ENCODE measurements around the gene HLCS. TPM values are rescaled to one million over a fixed set of nuclear protein-coding genes. Genes with fewer than 3 reads are reported as not detected.

The HLCS gene
- total RNA-seq, 1 donor from 2014 or later, result 21.9 TPM

GRCh38 chr21:36981977-36982700 lies 15.7 kb upstream of the HLCS start:
- no peak for TF ChIP-seq CTCF (conservative IDR thresholded peaks at IDR 0.05)
- Mint-ChIP-seq H3K36me3 (ENCODE audit: low read depth) (no peaks in the 10 kb centered on the region), H3K27me3 (ENCODE audit: low read depth) (peaks cover 24% of the 10 kb centered on the region), H3K4me3 (no peak overlapping the region), H3K9me3 (no peaks in the 10 kb centered on the region), H3K27ac (ENCODE audit: unreplicated experiment) (no peak overlapping the region), H3K4me1 (peaks cover 9% of the 10 kb centered on the region)
- DNase-seq (ENCODE audit: low read depth, low spot score), result no peak

- peaks cover 24% of the 10 kb centered on the region for H3K27me3 Mint-ChIP-seq (ENCODE audit: low read depth)
- no peaks in the 10 kb centered on the region for H3K9me3 Mint-ChIP-seq
- no peak overlapping the region for H3K27ac Mint-ChIP-seq (ENCODE audit: unreplicated experiment)
- H3K4me1 Mint-ChIP-seq, result peaks cover 11% of the 10 kb centered on the region
- no peak for TF ChIP-seq CTCF (conservative IDR thresholded peaks at IDR 0.05)
- H3K36me3 Mint-ChIP-seq (ENCODE audit: low read depth), result no peaks in the 10 kb centered on the region
- DNase-seq (ENCODE audit: low read depth, low spot score), result no peak
- no peak overlapping the region for H3K4me3 Mint-ChIP-seq
These were observed 14.6 kb upstream of the HLCS start for GRCh38 chr21:36981049-36981391.

GRCh38 chr21:36980280-36981048 lies 14.0 kb upstream of the HLCS start:
- TF ChIP-seq CTCF (conservative IDR thresholded peaks at IDR 0.05), result no peak
- DNase-seq (ENCODE audit: low read depth, low spot score), result no peak
- H3K36me3 Mint-ChIP-seq (ENCODE audit: low read depth), result no peaks in the 10 kb centered on the region
- H3K9me3 Mint-ChIP-seq, result no peaks in the 10 kb centered on the region
- peaks cover 11% of the 10 kb centered on the region for H3K4me1 Mint-ChIP-seq
- H3K4me3 Mint-ChIP-seq, result peak overlapping the region; percentile 38
- no peak overlapping the region for H3K27ac Mint-ChIP-seq (ENCODE audit: unreplicated experiment)
- peaks cover 24% of the 10 kb centered on the region for H3K27me3 Mint-ChIP-seq (ENCODE audit: low read depth)

GRCh38 chr21:36976882-36977651 lies 10.6 kb upstream of the HLCS start:
- TF ChIP-seq CTCF (conservative IDR thresholded peaks at IDR 0.05), result peak; percentile 79
- H3K4me1 Mint-ChIP-seq, result peaks cover 11% of the 10 kb centered on the region
- no peaks in the 10 kb centered on the region for H3K9me3 Mint-ChIP-seq
- H3K27me3 Mint-ChIP-seq (ENCODE audit: low read depth), result peaks cover 21% of the 10 kb centered on the region
- H3K27ac Mint-ChIP-seq (ENCODE audit: unreplicated experiment), result no peak overlapping the region
- H3K36me3 Mint-ChIP-seq (ENCODE audit: low read depth), result peaks cover 2% of the 10 kb centered on the region
- no peak overlapping the region for H3K4me3 Mint-ChIP-seq
- peak; percentile 34 for DNase-seq (ENCODE audit: low read depth, low spot score)

GRCh38 chr21:36976228-36976861 lies 9.9 kb upstream of the HLCS start:
- H3K9me3 Mint-ChIP-seq, result no peaks in the 10 kb centered on the region
- H3K27ac Mint-ChIP-seq (ENCODE audit: unreplicated experiment), result no peak overlapping the region
- TF ChIP-seq CTCF (conservative IDR thresholded peaks at IDR 0.05), result no peak

More at GRCh38 chr21:36976228-36976861, 9.9 kb upstream of the HLCS start:
- Mint-ChIP-seq H3K36me3 (ENCODE audit: low read depth) (peaks cover 2% of the 10 kb centered on the region), H3K4me1 (peaks cover 11% of the 10 kb centered on the region), H3K4me3 (no peak overlapping the region), H3K27me3 (ENCODE audit: low read depth) (peaks cover 13% of the 10 kb centered on the region)
- DNase-seq (ENCODE audit: low read depth, low spot score), result no peak
